Vein endothelial cell (primary cell): ENCODE measurements around the gene ZNF414. TPM values are rescaled to one million over a fixed set of nuclear protein-coding genes. Genes with fewer than 3 reads are reported as not detected.

Experiments
- total RNA-seq: library from RNA; depleted of rRNA; stranded (reverse); fragments of >200 nt; gene quantifications from 2 replicates; pipeline ENCODE4 v1.2.3, GENCODE V29; 2012

ZNF414 gene
- 3.9 and 4.9 TPM in 2 replicates for total RNA-seq

GRCh38 chr19:8513687-8514504, at the start of gene ZNF414:
TSS of gene ZNF414 (minus strand) at chr19:8514167. CDS start at chr19:8514046, 121 bp downstream.

Other genes starting within 250 kb of the ZNF414 start
- gene CD320, start 205.8 kb downstream of the ZNF414 start, total RNA-seq: 60.1 and 66.3 TPM in 2 replicates
- gene NDUFA7, start 192.8 kb downstream of the ZNF414 start, total RNA-seq: 36.6 and 43.3 TPM in 2 replicates
- gene RPS28, start 192.7 kb downstream of the ZNF414 start, total RNA-seq: 117 and 237 TPM in 2 replicates
- gene KANK3, start 170.9 kb downstream of the ZNF414 start, total RNA-seq: 31.8 and 76.4 TPM in 2 replicates
- gene ANGPTL4, start 150.0 kb downstream of the ZNF414 start, total RNA-seq: 11.7 and 94.7 TPM in 2 replicates
- gene RAB11B, start 123.8 kb downstream of the ZNF414 start, total RNA-seq: 29.2 and 38.9 TPM in 2 replicates
- gene MARCHF2, start 100.9 kb downstream of the ZNF414 start, total RNA-seq: 163 and 207 TPM in 2 replicates
- 45.4 and 68.0 TPM in 2 replicates for gene HNRNPM, start 69.2 kb downstream of the ZNF414 start, total RNA-seq
- not detected in 2 replicates for gene PRAM1, start 11.5 kb downstream of the ZNF414 start, total RNA-seq
- gene MYO1F, start 63.3 kb upstream of the ZNF414 start, total RNA-seq: under 0.01 and 0.10 TPM in 2 replicates
- gene ADAMTS10, start 96.5 kb upstream of the ZNF414 start, total RNA-seq: 8.0 and 11.1 TPM in 2 replicates
- not detected in 2 replicates for gene NFILZ, start 116.5 kb upstream of the ZNF414 start, total RNA-seq
- not detected in 2 replicates for gene ACTL9, start 184.6 kb upstream of the ZNF414 start, total RNA-seq
- not detected in 2 replicates for gene OR2Z1, start 207.5 kb upstream of the ZNF414 start, total RNA-seq